DND-41 (cell line): ENCODE data around the gene FAM135A.

ENCODE experiments used
- EZH2 ChIP-seq: IDR thresholded peaks from 3 replicates; pipeline ENCODE4 v1.6.1; 2012; ENCODE audit warnings: borderline replicate concordance, low read depth, mild to moderate bottlenecking, moderate library complexity, low read length, inconsistent platforms; ENCODE audit not compliant: severe bottlenecking
- TF ChIP-seq, protein P1 (sequence below): IDR thresholded peaks from 2 replicates; pipeline ENCODE4 v1.5.1; 2012; ENCODE audit warnings: borderline replicate concordance, low read length, moderate library complexity, mild to moderate bottlenecking; ENCODE audit not compliant: poor library complexity, severe bottlenecking; ENCODE audit errors: extremely low read depth

GRCh38 chr6:70557998-70558397, 144.7 kb downstream of the FAM135A start:
- TF ChIP-seq EZH2, result no peak
- TF ChIP-seq, protein P1, sequence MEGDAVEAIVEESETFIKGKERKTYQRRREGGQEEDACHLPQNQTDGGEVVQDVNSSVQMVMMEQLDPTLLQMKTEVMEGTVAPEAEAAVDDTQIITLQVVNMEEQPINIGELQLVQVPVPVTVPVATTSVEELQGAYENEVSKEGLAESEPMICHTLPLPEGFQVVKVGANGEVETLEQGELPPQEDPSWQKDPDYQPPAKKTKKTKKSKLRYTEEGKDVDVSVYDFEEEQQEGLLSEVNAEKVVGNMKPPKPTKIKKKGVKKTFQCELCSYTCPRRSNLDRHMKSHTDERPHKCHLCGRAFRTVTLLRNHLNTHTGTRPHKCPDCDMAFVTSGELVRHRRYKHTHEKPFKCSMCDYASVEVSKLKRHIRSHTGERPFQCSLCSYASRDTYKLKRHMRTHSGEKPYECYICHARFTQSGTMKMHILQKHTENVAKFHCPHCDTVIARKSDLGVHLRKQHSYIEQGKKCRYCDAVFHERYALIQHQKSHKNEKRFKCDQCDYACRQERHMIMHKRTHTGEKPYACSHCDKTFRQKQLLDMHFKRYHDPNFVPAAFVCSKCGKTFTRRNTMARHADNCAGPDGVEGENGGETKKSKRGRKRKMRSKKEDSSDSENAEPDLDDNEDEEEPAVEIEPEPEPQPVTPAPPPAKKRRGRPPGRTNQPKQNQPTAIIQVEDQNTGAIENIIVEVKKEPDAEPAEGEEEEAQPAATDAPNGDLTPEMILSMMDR, result no peak
